DOHH2 (cell line): ENCODE results near the gene ANKRD13C.

Source experiments
- H3F3A ChIP-seq: fragments of 200-600 bp; sonication (generic), shearing (Covaris generic); 2 replicates; pipeline ENCODE4 v1.6.0; 2016; ENCODE audit warnings: antibody characterized with exemption, mild to moderate bottlenecking; ENCODE audit not compliant: control insufficient read depth, insufficient read depth
- H3K27ac ChIP-seq: fragments of 200-600 bp; sonication (generic); 2 replicates; pipeline ENCODE4 v1.5.1; 2014; ENCODE audit warnings: low read depth, mild to moderate bottlenecking, low read length, moderate library complexity
- H3K27me3 ChIP-seq: fragments of 200-600 bp; sonication (generic); 2 replicates; pipeline ENCODE4 v1.6.1; 2014; ENCODE audit warnings: mild to moderate bottlenecking, low read length, mixed read lengths; ENCODE audit not compliant: control insufficient read depth
- H3K36me3 ChIP-seq: fragments of 200-600 bp; sonication (generic); 2 replicates; pipeline ENCODE4 v1.6.1; 2014; ENCODE audit warnings: mild to moderate bottlenecking, low read length, moderate library complexity, mixed read lengths; ENCODE audit not compliant: control insufficient read depth
- H3K4me1 ChIP-seq: fragments of 200-600 bp; sonication (generic); 2 replicates; pipeline ENCODE4 v1.6.1; 2014; ENCODE audit warnings: mild to moderate bottlenecking, low read length, mixed read lengths; ENCODE audit not compliant: control insufficient read depth
- H3K4me2 ChIP-seq: fragments of 200-600 bp; sonication (generic); 2 replicates; pipeline ENCODE4 v1.6.0; 2014; ENCODE audit warnings: mild to moderate bottlenecking, low read length, moderate library complexity
- H3K4me3 ChIP-seq: fragments of 200-600 bp; sonication (generic); 2 replicates; pipeline ENCODE4 v1.5.1; 2014; ENCODE audit warnings: mild to moderate bottlenecking, low read length, mixed read lengths
- H3K79me2 ChIP-seq: fragments of 200-600 bp; sonication (generic); 2 replicates; pipeline ENCODE4 v1.6.1; 2014; ENCODE audit warnings: mild to moderate bottlenecking, low read length, mixed read lengths; ENCODE audit not compliant: control insufficient read depth
- H3K9me2 ChIP-seq: fragments of 200-600 bp; sonication (generic); replicated peaks from 2 replicates; pipeline ENCODE4 v1.6.1; 2014; ENCODE audit warnings: mild to moderate bottlenecking, low read length, mixed read lengths; ENCODE audit not compliant: control insufficient read depth
- H3K9me3 ChIP-seq: fragments of 200-600 bp; sonication (generic); 2 replicates; pipeline ENCODE4 v1.6.1; 2014; ENCODE audit warnings: antibody characterized with exemption, low read length, mixed read lengths; ENCODE audit not compliant: control insufficient read depth, insufficient read depth
- H4K20me1 ChIP-seq: fragments of 200-600 bp; sonication (generic); 2 replicates; pipeline ENCODE4 v1.6.0; 2014; ENCODE audit warnings: low read depth, mild to moderate bottlenecking, antibody characterized with exemption, low read length, moderate library complexity; ENCODE audit not compliant: control insufficient read depth, insufficient read depth
- EZH2phosphoT487 ChIP-seq: fragments of 200-600 bp; sonication (generic); IDR thresholded peaks from 2 replicates; pipeline ENCODE4 v1.6.1; 2017; ENCODE audit warnings: borderline replicate concordance, mild to moderate bottlenecking, antibody characterized with exemption, low read length, moderate library complexity, mixed read lengths
- TF ChIP-seq, protein P1 (sequence below): fragments of 200-600 bp; sonication (generic); IDR thresholded peaks from one replicate; pipeline ENCODE4 v1.5.1; 2014; ENCODE audit warnings: antibody characterized with exemption, mild to moderate bottlenecking, low read depth, low read length; ENCODE audit not compliant: poor library complexity, severe bottlenecking

Gene ANKRD13C, protein sequence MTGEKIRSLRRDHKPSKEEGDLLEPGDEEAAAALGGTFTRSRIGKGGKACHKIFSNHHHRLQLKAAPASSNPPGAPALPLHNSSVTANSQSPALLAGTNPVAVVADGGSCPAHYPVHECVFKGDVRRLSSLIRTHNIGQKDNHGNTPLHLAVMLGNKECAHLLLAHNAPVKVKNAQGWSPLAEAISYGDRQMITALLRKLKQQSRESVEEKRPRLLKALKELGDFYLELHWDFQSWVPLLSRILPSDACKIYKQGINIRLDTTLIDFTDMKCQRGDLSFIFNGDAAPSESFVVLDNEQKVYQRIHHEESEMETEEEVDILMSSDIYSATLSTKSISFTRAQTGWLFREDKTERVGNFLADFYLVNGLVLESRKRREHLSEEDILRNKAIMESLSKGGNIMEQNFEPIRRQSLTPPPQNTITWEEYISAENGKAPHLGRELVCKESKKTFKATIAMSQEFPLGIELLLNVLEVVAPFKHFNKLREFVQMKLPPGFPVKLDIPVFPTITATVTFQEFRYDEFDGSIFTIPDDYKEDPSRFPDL

DNA sequence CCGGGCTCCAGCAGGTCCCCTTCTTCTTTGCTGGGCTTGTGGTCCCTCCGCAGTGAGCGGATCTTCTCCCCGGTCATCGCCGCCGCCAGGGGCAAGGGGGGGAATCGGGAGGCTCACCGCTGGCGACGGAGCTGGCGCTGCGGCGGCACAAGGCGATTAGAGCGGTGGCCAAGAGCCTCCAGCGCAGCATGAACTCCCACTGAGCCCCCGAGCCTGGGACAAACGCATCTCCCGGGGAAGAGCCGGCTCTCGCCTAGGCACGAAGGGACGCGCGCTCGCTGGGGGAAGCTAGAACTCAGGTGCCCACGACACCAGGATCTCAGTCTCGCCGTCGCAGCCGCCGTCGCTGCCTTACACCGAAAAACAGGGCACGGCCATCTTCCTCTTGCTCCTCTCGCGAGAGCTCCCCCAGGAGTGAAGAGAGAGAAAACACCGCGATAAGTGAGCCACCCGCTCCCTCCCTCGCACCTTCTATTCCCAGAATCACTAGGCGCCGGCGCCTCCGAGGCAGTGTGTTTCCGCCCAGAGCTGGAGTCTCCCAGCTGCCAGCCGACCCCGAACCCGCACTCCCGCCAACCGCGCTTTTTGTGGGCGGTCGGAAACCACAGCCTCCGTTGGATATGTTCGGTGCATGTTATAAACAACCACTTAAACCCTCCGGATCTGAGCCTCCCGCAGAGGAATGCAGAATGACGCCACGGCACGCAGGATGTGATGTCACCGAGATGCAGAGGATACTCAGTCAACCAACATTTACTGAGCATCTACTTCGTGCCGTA is at the start of gene ANKRD13C:
Gene ANKRD13C (minus strand): TSS at position 391 of the 779 bp plus-strand sequence. CDS start 314 bp downstream, at position 77.
- H3K4me3 ChIP-seq = peak within 1 kb of the TSS; percentile 80
- no peaks in the 10 kb centered on the region for H3K27me3 ChIP-seq
- H4K20me1 ChIP-seq = peaks cover 3% of the 10 kb centered on the region; the same call in 1 of the 2 replicates
- no peaks in the 10 kb centered on the region for H3K9me3 ChIP-seq
- H3K36me3 ChIP-seq = peaks cover 17% of the 10 kb centered on the region
- no peaks in the 10 kb centered on the region for H3K9me2 ChIP-seq
- H3K4me2 ChIP-seq = peak within 1 kb of the TSS; percentile 88
- H3F3A ChIP-seq = no peaks in the 10 kb centered on the region
- H3K27ac ChIP-seq = peak within 1 kb of the TSS; percentile 45
- peaks cover 23% of the 10 kb centered on the region for H3K4me1 ChIP-seq
- no peak for TF ChIP-seq EZH2phosphoT487
- TF ChIP-seq, protein P1, sequence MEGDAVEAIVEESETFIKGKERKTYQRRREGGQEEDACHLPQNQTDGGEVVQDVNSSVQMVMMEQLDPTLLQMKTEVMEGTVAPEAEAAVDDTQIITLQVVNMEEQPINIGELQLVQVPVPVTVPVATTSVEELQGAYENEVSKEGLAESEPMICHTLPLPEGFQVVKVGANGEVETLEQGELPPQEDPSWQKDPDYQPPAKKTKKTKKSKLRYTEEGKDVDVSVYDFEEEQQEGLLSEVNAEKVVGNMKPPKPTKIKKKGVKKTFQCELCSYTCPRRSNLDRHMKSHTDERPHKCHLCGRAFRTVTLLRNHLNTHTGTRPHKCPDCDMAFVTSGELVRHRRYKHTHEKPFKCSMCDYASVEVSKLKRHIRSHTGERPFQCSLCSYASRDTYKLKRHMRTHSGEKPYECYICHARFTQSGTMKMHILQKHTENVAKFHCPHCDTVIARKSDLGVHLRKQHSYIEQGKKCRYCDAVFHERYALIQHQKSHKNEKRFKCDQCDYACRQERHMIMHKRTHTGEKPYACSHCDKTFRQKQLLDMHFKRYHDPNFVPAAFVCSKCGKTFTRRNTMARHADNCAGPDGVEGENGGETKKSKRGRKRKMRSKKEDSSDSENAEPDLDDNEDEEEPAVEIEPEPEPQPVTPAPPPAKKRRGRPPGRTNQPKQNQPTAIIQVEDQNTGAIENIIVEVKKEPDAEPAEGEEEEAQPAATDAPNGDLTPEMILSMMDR = peak; percentile 32
- H3K79me2 ChIP-seq = peaks cover 64% of the 10 kb centered on the region

DNA sequence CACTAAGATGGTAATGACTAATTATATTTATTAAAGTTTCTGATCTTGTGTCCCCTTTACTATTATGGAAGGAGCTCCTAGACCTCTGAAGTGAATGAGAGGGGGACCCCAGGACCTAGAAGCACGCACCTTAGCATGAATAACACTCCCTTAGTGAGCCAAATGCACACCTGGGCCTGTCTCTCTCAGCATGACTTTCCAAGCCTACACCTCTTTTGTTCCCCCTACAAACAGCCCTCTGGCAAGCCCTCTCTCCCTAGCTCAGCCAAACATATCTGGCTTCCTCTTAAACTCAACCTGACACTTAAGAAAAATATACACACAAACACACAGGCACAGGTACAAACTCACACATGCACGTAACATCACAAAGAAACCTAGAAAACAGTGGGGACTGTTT is 49.2 kb upstream of the ANKRD13C start:
- Histone ChIP-seq H3K4me3 (no peak overlapping the region), H3K9me2 (no peaks in the 10 kb centered on the region), H3K79me2 (no peaks in the 10 kb centered on the region), H3K27me3 (peaks cover 3% of the 10 kb centered on the region; the same call in 1 of the 2 replicates), H3K36me3 (no peaks in the 10 kb centered on the region), H3K9me3 (no peaks in the 10 kb centered on the region), H3F3A (no peaks in the 10 kb centered on the region), H3K4me1 (peaks cover 6% of the 10 kb centered on the region), H3K27ac (no peak overlapping the region), H4K20me1 (no peaks in the 10 kb centered on the region), H3K4me2 (no peak overlapping the region)
- TF ChIP-seq, protein P1 = no peak
- no peak for TF ChIP-seq EZH2phosphoT487

DNA sequence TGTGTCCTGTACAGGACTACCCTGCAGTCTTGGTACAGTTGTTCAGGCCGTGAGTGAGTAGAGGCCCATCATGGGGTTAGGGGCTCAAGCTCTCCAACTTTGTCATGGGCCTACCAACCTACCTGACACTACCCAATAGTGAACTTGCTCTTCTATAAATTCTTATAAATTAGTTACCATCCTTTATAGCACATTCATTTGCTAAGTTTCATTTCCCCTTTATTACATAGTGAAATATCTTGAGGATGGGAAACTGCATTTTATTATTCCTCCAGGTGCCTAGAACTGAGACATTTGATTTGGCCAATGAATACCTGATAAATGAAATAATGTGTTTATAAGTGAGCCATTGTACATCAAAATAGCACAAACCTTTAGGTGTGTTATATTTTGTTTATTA is 47.5 kb upstream of the ANKRD13C start:
- H3K9me2 ChIP-seq = no peaks in the 10 kb centered on the region
- no peaks in the 10 kb centered on the region for H4K20me1 ChIP-seq
- no peaks in the 10 kb centered on the region for H3K36me3 ChIP-seq
- H3K4me3 ChIP-seq = no peak overlapping the region
- TF ChIP-seq, protein P1 = no peak
- TF ChIP-seq EZH2phosphoT487 = no peak
- H3K27me3 ChIP-seq = peaks cover 3% of the 10 kb centered on the region; the same call in 1 of the 2 replicates
- H3K9me3 ChIP-seq = no peaks in the 10 kb centered on the region
- no peaks in the 10 kb centered on the region for H3K79me2 ChIP-seq
- peaks cover 6% of the 10 kb centered on the region for H3K4me1 ChIP-seq
- H3K4me2 ChIP-seq = no peak overlapping the region
- H3F3A ChIP-seq = no peaks in the 10 kb centered on the region
- H3K27ac ChIP-seq = no peak overlapping the region
